ENCODE results near the gene OSBPL1A.

- TF ChIP-seq CTCF (IDR thresholded peaks at IDR 0.05) (no peak), POLR2A (IDR thresholded peaks at IDR 0.05) (no peak)
These were observed 43.3 kb downstream of the OSBPL1A start for GRCh38 chr18:24354278-24354677.
